Measurements from ENCODE around the gene METAP2. TPM values are rescaled to one million over a fixed set of nuclear protein-coding genes. Genes with fewer than 3 reads are reported as not detected.

METAP2 gene
- total and polyA plus RNA-seq, 2 donors (not counting 3 experiments of a cell fraction or from before 2014, with no cell fraction given), result 28.5 to 105 TPM

GRCh38 chr12:95481072-95481471 lies 7.1 kb downstream of the METAP2 start:
- peaks cover 9% of the 10 kb centered on the region for H4K20me1 ChIP-seq (replicated peaks; ENCODE audit: control insufficient read depth, extremely low read depth, insufficient read depth, low read length)
- no peak overlapping the region for H3K4me3 ChIP-seq (replicated peaks in 1 of 3; ENCODE audit: insufficient read depth in 1 of 3, low read depth in 1 of 3, low read length in 3 of 3)
- H3K79me2 ChIP-seq (ENCODE audit: control insufficient read depth, insufficient read depth, low read length), result peaks cover 80% of the 10 kb centered on the region
- DNase-seq (ENCODE audit: low read depth, low spot score) (peak; percentile 16), FAIRE-seq (no peak)
- H3K9ac ChIP-seq (replicated peaks; ENCODE audit: extremely low read depth, insufficient read depth, low read length), result no peak overlapping the region
- POLR2A ChIA-PET, result no interaction called here
- peaks cover 17% of the 10 kb centered on the region for H3K4me1 ChIP-seq (ENCODE audit: control insufficient read depth, extremely low read depth, insufficient read depth, low read length)
- H3K4me2 ChIP-seq (ENCODE audit: insufficient read depth, low read length), result peak overlapping the region; percentile 58
- no peaks in the 10 kb centered on the region for H3K9me3 ChIP-seq (replicated peaks; ENCODE audit: control insufficient read depth, insufficient read depth, low read length)
- no peaks in the 10 kb centered on the region for H3K27me3 ChIP-seq (ENCODE audit: control insufficient read depth in 2 of 2, insufficient read depth in 2 of 2, low read length in 2 of 2)
- BruUV-seq (replicated peaks), result no TSS peak
- dilution Hi-C loops (cut with MboI; ENCODE audit: extremely low pct_ligation_motif_present, low sequenced_read_pairs), result no loop called here
- CTCF ChIA-PET, result no interaction called here
- no peak overlapping the region for H2AFZ ChIP-seq (ENCODE audit: low read depth, low read length)
- H3K9me1 ChIP-seq (replicated peaks; ENCODE audit: control insufficient read depth, extremely low read depth, insufficient read depth, low read length), result no peaks in the 10 kb centered on the region
- peaks cover 7 to 13% of the 10 kb centered on the region in 2 experiments for H3K36me3 ChIP-seq (ENCODE audit: control insufficient read depth in 2 of 2, extremely low read depth in 1 of 2, insufficient read depth in 2 of 2, low read length in 2 of 2)
- no peak overlapping the region for H3K27ac ChIP-seq (ENCODE audit: insufficient read depth, low read depth, low read length)
- TF ChIP-seq MYC (IDR thresholded peaks at IDR 0.05; ENCODE audit: low read depth, low read length) (no peak), CTCF (IDR thresholded peaks at IDR 0.05; ENCODE audit: extremely low read depth in 1 of 2, insufficient read depth in 1 of 2, low read depth in 1 of 2, low read length in 2 of 2) (no peak), JUN (IDR thresholded peaks at IDR 0.05; ENCODE audit: borderline replicate concordance, insufficient read depth, insufficient read length, low read depth) (no peak), EZH2 (IDR thresholded peaks at IDR 0.05; ENCODE audit: borderline replicate concordance, low read depth, low read length, severe bottlenecking) (no peak), POLR2A (IDR thresholded peaks at IDR 0.05; ENCODE audit: low read depth, low read length) (no peak), FOS (IDR thresholded peaks at IDR 0.05; ENCODE audit: borderline replicate concordance, insufficient read depth, low read length) (no peak), POLR2AphosphoS5 (IDR thresholded peaks at IDR 0.05; ENCODE audit: insufficient read depth, low read depth, low read length) (no peak), GATA2 (IDR thresholded peaks at IDR 0.05; ENCODE audit: insufficient read depth, insufficient read length, low read depth, low read length) (no peak)
- TF ChIP-seq, protein P1, sequence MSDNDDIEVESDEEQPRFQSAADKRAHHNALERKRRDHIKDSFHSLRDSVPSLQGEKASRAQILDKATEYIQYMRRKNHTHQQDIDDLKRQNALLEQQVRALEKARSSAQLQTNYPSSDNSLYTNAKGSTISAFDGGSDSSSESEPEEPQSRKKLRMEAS (IDR thresholded peaks at IDR 0.05; ENCODE audit: insufficient read depth, insufficient read length), result no peak
- intact Hi-C loops (cut with micrococcal nuclease), result no loop called here

Measured in endothelial cell of umbilical vein (primary cell).